Activated T-cell treated with anti-CD3 and anti-CD28 coated beads for 24 hours (primary cell): ENCODE results near the gene SESTD1.

Experiments used
- DNase-seq: peaks from one replicate; pipeline ENCODE4 v3.0.0-alpha.2; 2020; ENCODE audit warnings: low read depth

SESTD1 gene

DNA sequence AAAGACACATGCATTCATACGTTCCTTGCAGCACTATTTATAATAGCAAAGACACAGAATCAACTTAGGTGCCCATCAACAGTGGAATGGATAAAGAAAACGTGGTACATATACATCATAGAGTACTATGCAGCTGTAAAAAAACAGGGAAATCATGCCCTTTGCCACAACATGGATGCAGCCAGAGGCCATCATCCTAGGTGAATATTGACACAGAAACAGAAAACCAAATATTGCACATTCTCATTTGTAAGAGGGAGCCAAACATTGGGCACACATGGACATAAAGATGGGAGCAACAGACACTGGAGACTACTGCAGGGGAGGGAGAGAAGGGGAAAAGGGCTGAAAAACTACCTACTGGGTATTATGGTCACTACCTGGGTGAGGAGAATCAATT lies 73.5 kb downstream of the SESTD1 start:
- no peak for DNase-seq

DNA sequence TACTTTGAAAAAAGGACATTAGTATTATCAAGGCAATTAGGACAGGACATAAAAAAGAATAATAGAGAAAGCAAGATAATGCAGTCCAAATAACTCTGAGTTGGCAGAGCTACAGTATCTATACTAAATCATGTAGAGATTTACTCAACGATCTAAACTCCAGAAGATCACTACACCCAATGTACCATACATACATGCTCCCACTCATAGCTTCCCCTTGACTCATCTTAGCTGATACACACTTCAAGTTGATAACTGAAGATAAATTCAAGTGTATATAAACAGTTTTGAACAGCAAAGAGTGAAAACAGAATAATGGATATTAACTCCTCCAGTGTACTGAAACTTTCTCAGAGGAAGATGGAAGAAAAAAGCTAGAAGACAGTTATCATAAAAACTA lies 78.5 kb downstream of the SESTD1 start:
- DNase-seq = no peak

DNA sequence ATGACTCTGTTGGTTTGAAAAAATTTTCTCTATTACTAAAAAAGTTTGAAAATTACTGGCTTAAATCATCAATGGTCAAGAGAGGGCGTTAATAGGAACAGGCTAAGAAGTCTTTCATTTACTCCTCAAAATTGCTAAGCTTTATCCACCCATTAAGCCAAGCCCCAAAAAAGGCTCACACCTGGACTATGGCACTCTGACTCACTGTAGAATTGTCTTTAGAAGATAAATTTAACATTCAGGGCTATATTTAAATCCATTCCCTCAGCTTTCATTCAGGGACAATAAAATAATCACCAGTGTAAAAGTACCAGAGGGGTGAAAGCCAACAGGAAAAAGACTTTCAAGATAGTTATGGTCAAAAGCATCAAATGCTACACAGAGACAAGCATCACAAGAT lies 80.0 kb downstream of the SESTD1 start:
- no peak for DNase-seq

DNA sequence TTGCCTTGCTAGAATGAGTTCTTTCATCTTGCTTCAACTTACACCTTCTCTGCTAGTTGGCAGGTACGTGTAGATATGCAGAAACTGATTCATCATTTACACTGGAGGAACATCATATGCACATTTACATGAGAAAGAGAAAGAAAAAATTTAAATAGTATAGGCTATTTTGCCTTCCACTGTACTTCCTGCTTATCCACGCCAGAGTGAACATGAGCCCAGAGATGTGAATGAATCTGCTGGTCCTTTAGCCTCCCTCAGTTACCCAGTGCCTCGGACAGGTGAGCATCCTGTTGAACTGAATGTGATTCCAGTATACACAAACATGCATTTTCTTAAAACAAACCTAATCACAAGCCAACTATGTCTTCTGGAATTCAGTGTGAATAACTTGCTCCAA lies 83.6 kb downstream of the SESTD1 start:
- no peak for DNase-seq

DNA sequence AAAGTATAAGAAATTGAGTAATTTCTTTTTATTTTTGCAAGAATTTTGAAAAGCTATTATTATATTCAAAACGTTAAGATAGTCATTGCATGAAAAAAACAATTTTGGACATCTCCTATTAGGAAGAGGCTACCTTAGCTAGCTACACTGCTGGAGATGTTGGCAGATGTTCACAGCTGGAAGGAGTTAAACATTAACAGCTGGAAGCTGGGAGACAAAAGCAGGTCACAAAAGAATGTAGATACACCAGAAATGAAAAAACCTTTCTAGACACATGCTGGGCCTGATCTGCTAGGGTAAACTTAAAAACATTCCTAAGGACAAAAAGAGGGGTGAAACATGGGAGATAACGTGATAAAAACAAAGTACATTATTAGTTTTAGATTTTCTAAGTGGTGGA lies 84.4 kb downstream of the SESTD1 start:
- DNase-seq = no peak

DNA sequence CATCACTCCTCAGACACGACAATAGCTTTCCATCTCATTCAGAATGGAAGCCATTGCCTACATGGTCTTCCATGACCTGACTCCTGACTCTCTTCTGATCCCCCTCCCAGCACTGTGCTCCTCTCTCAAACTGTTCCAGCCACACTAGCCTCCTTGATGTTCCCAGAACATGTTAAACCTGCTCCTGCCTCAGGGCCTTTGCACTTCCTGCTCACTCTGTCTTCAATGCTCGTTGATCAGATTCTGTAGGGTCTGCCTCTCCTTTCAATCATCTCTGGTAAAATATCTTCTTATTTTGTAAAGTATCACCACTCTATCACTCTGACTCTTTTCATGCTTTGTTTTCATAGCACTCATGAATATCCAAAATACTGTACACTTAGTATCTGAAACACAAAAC lies 84.9 kb downstream of the SESTD1 start:
- DNase-seq = no peak

DNA sequence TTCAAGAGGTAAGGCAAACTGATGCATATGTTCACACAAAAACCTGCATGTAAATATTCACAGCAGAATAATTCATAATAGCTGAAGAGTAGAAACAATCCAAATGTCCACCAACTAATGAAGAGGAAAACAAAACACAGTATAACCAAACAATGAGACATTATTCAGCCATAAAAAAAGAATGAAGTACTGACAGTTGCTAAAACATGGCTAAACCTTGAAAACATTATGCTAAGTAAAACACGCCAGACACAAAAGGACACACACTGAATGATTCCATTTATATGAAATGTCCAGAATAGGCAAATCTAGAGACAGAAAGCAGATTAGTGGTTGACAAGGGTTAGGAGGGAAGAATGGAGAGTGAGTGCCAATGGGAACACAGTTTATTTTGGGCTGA lies 86.9 kb downstream of the SESTD1 start:
- DNase-seq = no peak

DNA sequence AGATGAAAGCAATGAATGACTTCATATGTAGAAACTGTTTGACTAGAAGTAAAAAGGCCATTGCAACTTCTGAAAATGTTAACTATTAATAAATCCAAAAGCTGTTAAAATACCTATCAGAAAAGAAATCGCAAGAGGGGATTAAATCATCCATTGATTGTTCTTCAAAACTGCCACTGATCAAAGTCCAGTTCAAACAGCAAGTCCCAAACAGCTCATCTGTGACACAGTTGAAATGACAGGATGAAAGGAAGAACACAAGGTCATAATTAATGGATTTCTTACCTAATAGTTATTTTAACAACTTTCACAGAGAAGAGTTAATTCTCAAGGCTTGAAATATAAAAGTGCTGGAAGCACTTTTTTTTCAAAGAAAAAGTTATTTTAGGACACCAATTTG lies 90.4 kb downstream of the SESTD1 start:
- DNase-seq = no peak

DNA sequence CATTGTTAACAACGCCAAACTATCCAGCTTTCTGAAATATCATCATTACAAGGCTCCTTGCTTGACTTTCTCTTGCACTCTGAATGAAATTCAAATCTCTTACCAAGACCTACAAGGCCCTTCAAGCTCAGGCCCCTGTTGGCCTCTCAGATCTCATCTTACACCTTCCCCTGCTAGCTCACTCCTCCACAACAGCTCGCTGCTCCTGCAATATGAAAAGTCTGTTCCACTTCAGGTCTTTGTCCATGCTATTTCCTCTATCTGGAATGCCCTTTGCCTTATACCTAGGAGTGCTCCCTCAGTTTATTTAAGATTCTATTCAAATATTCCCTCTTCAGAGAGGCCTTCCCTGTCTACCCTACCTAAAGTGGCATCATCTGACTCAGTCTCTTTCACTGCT lies 91.7 kb downstream of the SESTD1 start:
- no peak for DNase-seq

DNA sequence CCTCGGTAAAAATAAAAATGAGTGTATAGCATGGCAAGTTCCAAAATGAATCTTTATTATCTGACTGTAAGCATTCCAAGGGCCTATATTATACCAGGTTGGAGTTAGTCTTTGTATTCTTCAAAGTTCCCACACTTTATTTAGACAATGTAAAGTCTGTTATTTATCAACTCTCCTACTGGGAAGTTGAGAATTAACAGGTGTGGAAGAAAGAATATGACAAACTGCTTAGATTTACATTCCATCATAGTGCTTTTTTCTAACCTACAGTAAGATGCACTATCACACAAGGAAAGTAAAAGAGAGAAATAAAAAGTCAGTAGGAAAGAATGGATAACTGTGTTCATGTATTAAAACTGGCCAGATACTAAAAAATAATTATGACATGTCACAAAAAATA lies 93.3 kb downstream of the SESTD1 start:
- DNase-seq = no peak

DNA sequence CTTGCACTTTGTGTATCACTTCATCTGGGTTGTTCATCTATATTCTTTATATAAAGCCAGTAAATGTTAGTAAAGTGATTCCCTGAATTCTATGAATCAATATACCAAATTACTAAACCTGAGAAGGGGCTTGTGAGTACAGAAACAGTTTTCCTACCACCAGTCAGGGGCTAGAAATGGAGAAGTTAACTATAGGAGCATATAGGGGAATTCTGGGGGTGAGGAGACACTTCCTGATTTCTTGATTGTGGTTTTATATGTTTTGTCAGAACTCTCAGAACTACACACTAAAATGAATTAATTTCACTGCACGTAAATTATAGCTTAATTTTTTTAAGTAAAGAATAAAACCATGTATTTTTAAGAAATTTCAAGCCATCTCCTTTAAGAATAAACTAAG lies 93.7 kb downstream of the SESTD1 start:
- no peak for DNase-seq

DNA sequence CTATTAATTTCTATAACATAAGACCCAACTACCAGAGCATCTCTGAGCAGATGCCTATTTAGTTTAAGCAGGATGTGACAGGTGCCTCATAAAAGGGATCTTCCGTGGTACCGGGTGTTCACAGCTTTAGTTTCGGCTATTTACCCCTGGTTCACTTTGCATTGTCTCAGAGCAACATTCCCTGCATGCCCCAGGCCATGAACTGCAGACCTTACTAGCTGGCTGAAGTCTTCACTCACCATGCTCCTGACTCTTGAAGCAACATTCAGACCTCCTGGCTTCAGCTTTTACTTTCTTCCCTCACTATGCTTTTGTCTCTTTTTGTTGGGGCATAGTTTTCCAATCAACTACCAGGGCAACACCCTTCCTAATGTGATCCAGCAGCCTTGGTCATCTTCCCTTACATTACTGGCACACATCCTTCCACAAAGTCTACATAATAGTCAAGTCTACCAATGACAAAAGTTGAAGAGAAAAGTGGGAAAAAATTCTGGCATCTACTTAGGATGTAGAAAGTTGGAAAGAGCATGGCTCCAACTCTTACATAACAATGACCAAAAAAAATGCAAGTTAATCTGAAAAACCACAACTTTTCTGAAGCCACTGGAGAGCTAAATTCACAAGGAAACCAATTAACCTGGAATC lies 99.2 kb downstream of the SESTD1 start:
- no peak for DNase-seq

DNA sequence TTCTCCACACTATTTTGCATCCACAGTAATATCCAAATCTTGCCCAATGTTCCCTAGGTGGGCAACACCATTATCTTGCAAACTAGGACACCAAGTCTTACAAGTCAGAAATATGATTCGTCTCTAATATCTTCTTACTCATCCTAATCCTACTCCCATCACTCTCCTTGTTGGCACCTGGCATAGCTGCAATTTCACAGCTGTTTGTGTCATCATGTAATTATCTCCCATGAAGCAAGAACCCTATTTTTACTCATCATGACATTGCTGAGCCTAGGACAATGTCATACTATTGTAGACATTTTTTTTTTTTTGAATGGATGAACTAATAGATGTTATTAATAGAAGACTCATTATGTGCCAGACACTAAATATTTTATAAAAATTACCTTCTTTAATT lies 123.4 kb downstream of the SESTD1 start:
- no peak for DNase-seq

DNA sequence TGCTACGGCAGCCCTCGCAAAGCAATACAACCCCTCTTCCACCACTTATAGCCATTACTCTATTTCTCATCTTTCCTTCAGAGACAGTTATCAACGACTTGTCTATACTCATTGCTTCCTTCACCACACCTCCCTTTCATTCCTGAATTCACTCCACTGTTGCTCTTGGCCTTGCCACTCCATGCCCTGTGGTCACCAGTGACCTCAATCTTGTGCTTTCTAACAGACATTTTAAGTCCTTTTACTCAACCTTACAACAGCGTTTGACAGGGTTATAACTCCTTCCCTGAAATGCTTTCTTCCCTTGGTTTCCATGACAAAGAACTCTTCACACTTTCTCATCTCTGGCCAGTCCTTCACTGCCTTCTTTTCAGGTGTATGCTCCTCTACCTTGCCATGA lies 124.1 kb downstream of the SESTD1 start:
- no peak for DNase-seq

DNA sequence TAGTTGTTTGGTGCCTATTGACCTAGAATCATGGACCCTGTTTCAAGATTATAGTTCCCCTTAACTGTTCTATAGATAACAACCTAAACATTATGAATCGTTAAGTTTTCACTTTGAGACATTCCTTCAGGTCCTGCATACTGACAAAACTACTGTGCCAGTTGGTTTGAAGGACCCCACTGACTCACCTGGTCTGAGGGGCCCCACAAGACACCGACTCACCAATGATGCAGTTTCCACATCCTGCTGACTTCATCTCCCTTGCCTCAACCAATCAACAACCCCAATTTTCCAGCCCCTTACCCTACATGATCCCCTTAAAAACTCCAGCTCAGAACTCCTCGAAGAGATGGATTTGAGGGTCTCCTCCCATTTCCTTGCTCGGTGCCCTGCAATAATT lies 125.1 kb downstream of the SESTD1 start:
- no peak for DNase-seq

DNA sequence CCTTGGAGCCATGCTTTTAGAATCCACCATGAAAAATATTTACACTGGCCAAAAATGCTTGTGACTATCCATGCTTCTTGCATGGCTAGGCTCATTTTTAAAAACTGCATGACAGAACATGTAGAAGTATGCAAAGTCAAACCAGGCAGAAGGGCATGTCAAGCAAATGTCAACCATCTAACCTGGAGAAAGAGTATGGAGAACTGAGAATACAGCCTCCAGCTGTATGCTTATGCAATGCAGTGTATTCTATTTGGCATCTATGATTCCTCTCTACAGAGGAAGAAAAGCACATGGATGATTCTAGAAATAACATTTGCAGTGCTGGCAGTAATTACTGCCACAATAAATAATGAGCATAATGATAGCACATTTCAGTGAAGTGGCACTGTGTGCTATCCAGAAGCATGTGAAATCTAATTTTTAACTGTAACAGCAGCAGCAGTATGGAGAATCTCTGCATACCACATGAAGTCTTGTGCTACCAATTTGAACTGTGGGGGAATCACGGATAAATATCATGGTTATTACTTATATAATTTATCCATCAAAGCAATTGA lies 127.4 kb downstream of the SESTD1 start:
- DNase-seq = no peak

DNA sequence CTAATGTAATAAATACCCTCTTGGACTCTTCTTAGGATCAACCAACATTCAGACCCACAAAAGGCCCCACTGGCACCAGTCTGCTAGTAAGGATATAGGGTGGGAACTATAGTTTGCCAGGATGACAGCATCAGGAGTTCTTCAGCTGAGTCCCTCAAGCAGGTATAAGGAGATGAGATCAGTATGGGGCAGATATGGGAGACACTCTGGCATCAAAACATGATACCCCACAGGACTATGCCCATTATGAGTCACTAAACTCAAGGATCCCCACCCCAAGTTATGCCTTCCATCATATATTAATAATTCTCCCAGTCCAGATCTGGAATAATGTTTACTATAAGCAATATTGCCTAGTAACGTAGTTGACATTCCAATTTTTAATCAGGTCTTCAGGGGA lies 131.6 kb downstream of the SESTD1 start:
- DNase-seq = no peak

DNA sequence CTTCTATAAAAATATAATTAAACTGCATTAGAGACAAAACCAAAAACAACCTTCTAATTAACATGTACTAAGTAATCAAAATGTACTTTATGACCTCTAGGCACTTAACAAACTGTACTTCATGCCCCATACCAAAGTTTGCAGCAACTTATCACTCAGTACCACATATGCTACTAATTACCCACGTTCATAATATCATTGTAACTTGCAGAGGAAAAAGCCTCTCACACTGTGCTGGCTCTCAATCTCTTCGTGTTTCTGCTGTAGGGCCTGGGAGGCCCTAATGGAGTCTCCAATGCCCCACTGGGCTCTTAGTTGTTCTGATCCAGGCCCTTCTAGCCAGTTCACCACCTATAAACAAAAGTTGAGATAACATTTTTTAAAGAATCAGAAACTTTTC lies 132.6 kb downstream of the SESTD1 start:
- no peak for DNase-seq

DNA sequence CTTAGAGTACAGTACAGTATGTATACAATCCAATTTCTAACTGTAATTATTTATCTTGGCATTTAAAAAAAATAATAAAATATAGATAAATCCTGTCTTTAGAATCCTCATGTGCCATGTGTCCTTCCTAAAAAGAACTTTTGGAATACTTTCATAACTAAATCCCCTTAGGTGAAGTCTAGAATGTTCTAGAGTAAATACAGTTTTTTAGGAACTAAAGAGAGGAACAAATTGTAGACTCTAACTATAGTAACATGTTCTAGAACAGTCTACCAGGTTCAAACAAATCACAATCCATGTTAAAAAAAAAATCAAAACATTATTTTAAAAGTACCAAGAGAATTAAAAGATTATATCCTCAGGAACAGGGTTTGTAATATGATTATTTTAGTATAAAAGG lies 134.1 kb downstream of the SESTD1 start:
- DNase-seq = no peak

DNA sequence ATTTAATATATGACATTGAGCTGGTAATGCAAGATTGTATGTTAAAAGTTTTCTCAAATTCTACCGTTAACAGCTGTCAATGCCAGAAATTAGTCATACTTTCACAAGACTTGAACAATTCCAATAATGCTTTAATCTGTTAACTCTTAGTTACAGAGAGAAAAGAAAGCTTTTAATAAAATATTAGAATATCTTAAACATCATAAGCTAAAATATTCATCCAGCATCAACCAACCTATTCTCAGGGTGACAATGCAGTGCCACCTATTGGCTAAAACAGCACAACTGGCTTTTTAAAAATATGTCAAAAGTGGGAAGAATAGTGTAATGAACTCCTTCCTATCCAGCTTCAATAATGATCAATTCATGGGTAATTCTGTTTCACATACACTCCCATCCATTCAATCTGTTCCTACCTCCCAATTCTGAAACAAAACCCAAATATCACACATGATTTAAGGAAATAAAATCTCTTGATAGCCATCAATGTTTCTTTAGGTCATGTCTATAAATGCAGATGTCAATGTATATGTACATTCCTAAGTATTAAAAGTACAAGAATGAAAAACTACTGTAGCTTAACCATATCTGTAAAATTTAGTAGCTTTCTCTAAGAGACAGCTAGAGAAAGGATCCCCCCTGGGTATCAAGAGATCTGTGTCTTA lies 134.9 kb downstream of the SESTD1 start:
- DNase-seq = no peak

DNA sequence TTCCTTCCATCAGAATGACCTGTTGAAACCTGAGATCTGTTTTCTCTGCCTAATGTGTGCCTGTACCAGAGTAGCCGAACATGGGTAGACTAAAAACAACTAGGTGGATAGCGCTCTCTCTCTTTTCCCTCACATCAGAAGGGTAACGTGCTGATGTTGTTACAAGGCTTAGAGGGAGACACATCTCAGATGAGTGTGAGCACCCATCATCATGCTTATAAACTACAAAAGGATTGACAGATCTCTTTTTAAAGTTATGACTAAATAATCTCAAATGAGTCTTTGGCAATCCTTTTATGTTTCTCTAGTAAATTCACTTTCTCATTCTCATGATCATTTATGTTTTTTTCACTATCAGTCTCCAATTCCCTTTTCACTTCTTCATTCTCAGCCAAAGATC lies 139.2 kb downstream of the SESTD1 start:
- no peak for DNase-seq

DNA sequence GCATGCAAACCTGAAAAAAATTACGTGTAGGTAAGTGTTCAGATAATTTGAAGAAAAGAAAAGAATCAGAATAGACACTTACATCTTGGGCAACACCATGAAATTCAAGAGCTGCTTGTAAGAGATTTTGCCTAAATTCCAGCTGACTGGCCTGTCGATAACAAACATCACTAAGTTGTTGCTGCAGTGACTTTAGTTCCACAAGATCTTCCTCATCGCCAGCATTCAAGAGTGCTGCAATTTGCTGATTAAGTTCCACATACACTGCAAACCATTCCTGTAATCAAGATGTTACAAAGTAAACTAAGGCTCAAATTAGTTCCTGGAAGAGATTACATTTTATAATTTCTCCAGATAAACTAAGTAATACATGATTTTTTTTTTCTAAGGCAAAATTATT lies 140.3 kb downstream of the SESTD1 start:
- DNase-seq = no peak

DNA sequence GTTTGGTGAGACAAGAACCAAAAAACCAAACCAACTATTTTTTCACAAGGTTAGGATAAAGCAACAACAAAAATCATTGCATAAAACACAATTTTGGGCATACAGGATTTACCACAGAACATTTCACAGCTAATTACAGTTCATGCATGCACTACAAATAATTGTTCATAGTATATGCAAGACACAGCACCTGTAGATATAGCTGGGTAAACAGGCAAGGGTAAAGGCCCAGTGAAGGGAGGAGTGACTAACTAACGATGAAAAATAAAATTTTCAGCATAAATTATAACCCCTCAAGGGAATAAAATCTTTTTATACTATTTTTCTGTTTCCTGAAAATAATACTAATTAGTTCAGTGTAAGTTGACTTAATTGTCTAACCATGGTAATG lies 141.4 kb downstream of the SESTD1 start:
- no peak for DNase-seq

DNA sequence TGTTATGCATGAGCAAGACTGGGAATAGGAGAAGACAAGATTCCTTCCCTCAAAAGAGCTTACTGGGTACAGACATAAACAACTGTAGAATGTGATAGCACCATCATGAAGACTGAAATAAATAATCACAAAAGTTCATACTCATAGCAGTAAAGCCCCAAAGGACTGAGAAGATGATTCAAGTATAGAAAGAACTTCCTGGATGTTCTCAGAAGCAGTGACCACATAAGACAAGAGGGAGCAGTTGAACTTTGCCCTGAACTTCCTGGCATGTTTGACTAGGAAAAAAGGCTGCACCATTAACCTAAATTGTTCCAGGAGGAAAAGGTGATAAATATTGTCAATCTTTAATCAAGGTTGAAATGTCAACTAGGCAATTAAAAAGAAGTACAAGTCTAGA lies 156.9 kb downstream of the SESTD1 start:
- no peak for DNase-seq
